ENCODE data around the gene REV3L.
A peak's percentile ranks its signal among the peaks of the same experiment; 100 is the strongest.

The REV3L gene

GRCh38 chr6:111423055-111423633 lies 59.9 kb downstream of the REV3L start:
- DNase-seq (ENCODE audit: low spot score), result no peak

- no peak for DNase-seq (ENCODE audit: low spot score)
Measured at GRCh38 chr6:111418971-111419693, 63.9 kb downstream of the REV3L start.

GRCh38 chr6:111417946-111418345 lies 65.1 kb downstream of the REV3L start:
- no peak for DNase-seq (ENCODE audit: low spot score)

GRCh38 chr6:111417181-111417585 lies 65.8 kb downstream of the REV3L start:
- DNase-seq (ENCODE audit: low spot score), result no peak

GRCh38 chr6:111416529-111416928 lies 66.5 kb downstream of the REV3L start:
- no peak for DNase-seq (ENCODE audit: low spot score)

GRCh38 chr6:111414373-111414772 lies 68.6 kb downstream of the REV3L start:
- no peak for DNase-seq (ENCODE audit: low spot score)

GRCh38 chr6:111411978-111412566 lies 70.9 kb downstream of the REV3L start:
- no peak for DNase-seq (ENCODE audit: low spot score)

- no peak for DNase-seq (ENCODE audit: low spot score)
Measured at GRCh38 chr6:111411046-111411445, 72.0 kb downstream of the REV3L start.

- DNase-seq (ENCODE audit: low spot score), result no peak
Measured at GRCh38 chr6:111410371-111410770, 72.6 kb downstream of the REV3L start.

GRCh38 chr6:111409430-111409829 lies 73.6 kb downstream of the REV3L start:
- DNase-seq (ENCODE audit: low spot score), result no peak

GRCh38 chr6:111407686-111408085 lies 75.3 kb downstream of the REV3L start:
- DNase-seq (ENCODE audit: low spot score), result no peak

GRCh38 chr6:111406200-111406721 lies 76.8 kb downstream of the REV3L start:
- no peak for DNase-seq (ENCODE audit: low spot score)

GRCh38 chr6:111403388-111403787 lies 79.6 kb downstream of the REV3L start:
- DNase-seq (ENCODE audit: low spot score), result no peak

GRCh38 chr6:111399626-111400025 lies 83.4 kb downstream of the REV3L start:
- DNase-seq (ENCODE audit: low spot score), result no peak

- no peak for DNase-seq (ENCODE audit: low spot score)
Measured at GRCh38 chr6:111388681-111389080, 94.3 kb downstream of the REV3L start.

- no peak for DNase-seq (ENCODE audit: low spot score)
Measured at GRCh38 chr6:111382476-111383294, 100.3 kb downstream of the REV3L start.

- DNase-seq (ENCODE audit: low spot score), result no peak
Measured at GRCh38 chr6:111381728-111382127, 101.3 kb downstream of the REV3L start.

- DNase-seq (ENCODE audit: low spot score), result no peak
Measured at GRCh38 chr6:111381123-111381522, 101.9 kb downstream of the REV3L start.

- no peak for DNase-seq (ENCODE audit: low spot score)
Measured at GRCh38 chr6:111379831-111380230, 103.2 kb downstream of the REV3L start.

GRCh38 chr6:111379302-111379701 lies 103.7 kb downstream of the REV3L start:
- no peak for DNase-seq (ENCODE audit: low spot score)

GRCh38 chr6:111377558-111378120 lies 105.4 kb downstream of the REV3L start:
- peak; percentile 61 for DNase-seq (ENCODE audit: low spot score)
